Mucosa of stomach (tissue), 1 donor: ENCODE data around the gene ZNF70.

ENCODE experiments used
- H3K27me3 ChIP-seq: one replicate; pipeline ENCODE4 v1.7.0; 2013; ENCODE audit warnings: mild to moderate bottlenecking, low read length; ENCODE audit not compliant: control insufficient read depth, insufficient read depth
- H3K36me3 ChIP-seq: one replicate; pipeline ENCODE4 v1.7.0; 2013; ENCODE audit warnings: low read length; ENCODE audit not compliant: control insufficient read depth, insufficient read depth
- H3K4me1 ChIP-seq: one replicate; pipeline ENCODE4 v1.7.0; 2013; ENCODE audit warnings: mild to moderate bottlenecking, low read length; ENCODE audit not compliant: control insufficient read depth, insufficient read depth
- H3K4me3 ChIP-seq: one replicate; pipeline ENCODE4 v1.7.0; 2013; ENCODE audit warnings: low read length
- H3K9ac ChIP-seq: one replicate; pipeline ENCODE4 v1.7.0; 2013; ENCODE audit warnings: mild to moderate bottlenecking, low read length, moderate library complexity
- H3K9me3 ChIP-seq: one replicate; pipeline ENCODE4 v1.7.0; 2013; ENCODE audit warnings: mild to moderate bottlenecking, low read length, moderate library complexity; ENCODE audit not compliant: control insufficient read depth
- donor health status: Pancreatic carcinoma.

Gene ZNF70

GRCh38 chr22:23750714-23751440 is at the start of gene ZNF70:
TSS of gene ZNF70 (minus strand) at chr22:23751112. CDS start at chr22:23745140, 5,972 bp downstream.
- Histone ChIP-seq H3K4me1 (peaks cover 24% of the 10 kb centered on the region), H3K9ac (peak within 1 kb of the TSS; percentile 94), H3K9me3 (no peaks in the 10 kb centered on the region), H3K27me3 (no peaks in the 10 kb centered on the region), H3K36me3 (no peaks in the 10 kb centered on the region), H3K4me3 (peak within 1 kb of the TSS; percentile 66)

DNA sequence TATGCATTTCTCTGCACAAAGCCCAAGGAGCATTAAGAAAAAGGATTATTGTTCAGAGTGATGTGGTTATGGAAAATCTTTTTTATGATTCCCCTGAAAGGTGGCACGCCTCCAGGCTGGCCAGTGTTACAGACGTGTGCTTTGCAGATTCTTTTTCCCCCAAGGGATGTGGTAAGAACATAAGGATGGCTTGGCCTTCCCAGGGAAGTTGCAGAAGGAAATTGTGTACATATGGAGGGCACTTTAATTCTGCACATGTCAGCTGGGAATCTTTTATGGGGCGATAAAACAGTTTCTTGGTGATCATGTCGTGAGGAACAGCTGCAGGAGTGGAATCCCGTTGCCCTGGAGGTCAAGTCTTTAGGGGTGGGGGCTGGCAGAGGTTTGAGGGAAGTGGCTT is 45.5 kb upstream of the ZNF70 start:
- Histone ChIP-seq H3K27me3 (no peaks in the 10 kb centered on the region), H3K4me1 (no peaks in the 10 kb centered on the region), H3K9ac (no peak overlapping the region), H3K4me3 (no peak overlapping the region), H3K36me3 (peaks cover 5% of the 10 kb centered on the region), H3K9me3 (no peaks in the 10 kb centered on the region)

- H3K4me1 ChIP-seq: peaks cover 4% of the 10 kb centered on the region
- H3K9ac ChIP-seq: no peak overlapping the region
- no peaks in the 10 kb centered on the region for H3K27me3 ChIP-seq
- peaks cover 5% of the 10 kb centered on the region for H3K36me3 ChIP-seq
- H3K4me3 ChIP-seq: no peak overlapping the region
- no peaks in the 10 kb centered on the region for H3K9me3 ChIP-seq
Measured at GRCh38 chr22:23793326-23793725, 42.4 kb upstream of the ZNF70 start.

GRCh38 chr22:23791738-23792645 is 41.1 kb upstream of the ZNF70 start:
- Histone ChIP-seq H3K4me3 (no peak overlapping the region), H3K36me3 (no peaks in the 10 kb centered on the region), H3K27me3 (no peaks in the 10 kb centered on the region), H3K4me1 (peaks cover 10% of the 10 kb centered on the region), H3K9me3 (no peaks in the 10 kb centered on the region), H3K9ac (no peak overlapping the region)

DNA sequence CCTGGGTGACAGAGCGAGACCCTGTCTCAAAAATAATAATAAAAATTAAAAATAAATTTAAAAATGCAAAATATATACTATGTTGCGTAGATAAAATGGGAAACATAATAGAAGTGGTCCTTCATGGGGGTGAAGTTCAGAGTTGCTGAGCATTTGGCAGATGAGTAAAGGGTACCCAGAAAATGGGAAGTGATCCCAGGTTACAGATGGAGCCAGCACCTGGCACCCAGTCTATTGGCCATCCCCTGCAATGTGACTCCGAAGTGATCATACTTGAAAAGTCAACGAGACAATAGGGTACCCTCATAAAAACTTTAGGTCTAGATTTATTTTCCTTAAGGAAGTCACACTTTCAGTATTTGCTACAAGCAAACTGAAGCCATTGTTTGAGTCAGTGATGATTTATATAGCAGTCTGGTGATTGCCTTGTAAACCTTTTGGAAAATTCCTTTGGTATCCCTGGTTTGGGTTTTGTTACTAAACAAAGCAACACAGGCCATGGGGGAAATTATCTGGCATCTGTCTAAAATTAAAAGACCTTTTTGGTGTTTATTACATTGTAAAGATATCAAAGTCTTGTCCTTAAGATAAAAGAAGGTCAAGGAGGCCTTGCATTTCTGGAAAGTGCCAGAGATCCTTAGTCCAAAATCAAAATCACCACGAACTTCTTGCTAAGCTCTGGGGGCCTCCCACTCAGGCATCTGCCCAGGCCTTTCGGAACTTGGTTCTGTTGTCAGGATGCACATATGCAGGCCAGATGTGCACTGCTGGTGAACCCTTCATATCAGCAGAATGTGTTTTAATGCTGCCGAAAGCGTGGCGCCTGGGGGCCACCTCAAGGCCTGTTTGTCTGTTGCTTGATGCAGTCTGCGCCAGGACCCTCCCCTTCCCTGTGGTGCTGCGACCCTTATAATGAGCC is 40.2 kb upstream of the ZNF70 start:
- Histone ChIP-seq H3K4me1 (peaks cover 16% of the 10 kb centered on the region), H3K9ac (no peak overlapping the region), H3K4me3 (no peak overlapping the region), H3K36me3 (no peaks in the 10 kb centered on the region), H3K9me3 (no peaks in the 10 kb centered on the region), H3K27me3 (no peaks in the 10 kb centered on the region)

- no peak overlapping the region for H3K4me3 ChIP-seq
- H3K9ac ChIP-seq: no peak overlapping the region
- no peaks in the 10 kb centered on the region for H3K9me3 ChIP-seq
- H3K4me1 ChIP-seq: peaks cover 17% of the 10 kb centered on the region
- H3K27me3 ChIP-seq: no peaks in the 10 kb centered on the region
- H3K36me3 ChIP-seq: no peaks in the 10 kb centered on the region
Measured at GRCh38 chr22:23789638-23790037, 38.7 kb upstream of the ZNF70 start.

DNA sequence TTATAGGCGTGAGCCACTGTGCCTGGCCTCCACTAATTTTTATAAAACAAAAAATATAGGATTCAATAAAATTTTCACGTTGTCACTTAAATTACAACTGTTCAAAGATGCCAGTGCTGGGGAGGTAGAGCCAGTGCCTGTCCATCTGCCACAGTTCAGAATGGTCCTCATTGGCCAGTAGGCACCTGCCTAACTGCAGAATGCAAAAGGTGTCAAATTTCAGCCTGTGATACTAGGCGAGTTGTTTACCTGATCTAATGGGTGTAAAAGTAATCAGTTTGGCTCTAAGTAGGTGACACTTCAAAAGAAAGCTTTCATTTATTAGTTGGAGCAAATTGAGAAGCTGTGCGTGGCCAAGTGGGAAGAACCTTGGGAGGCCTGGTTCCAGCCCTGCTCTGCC is 38.2 kb upstream of the ZNF70 start:
- Histone ChIP-seq H3K9ac (no peak overlapping the region), H3K9me3 (no peaks in the 10 kb centered on the region), H3K36me3 (no peaks in the 10 kb centered on the region), H3K27me3 (no peaks in the 10 kb centered on the region), H3K4me3 (no peak overlapping the region), H3K4me1 (peaks cover 22% of the 10 kb centered on the region)

- Histone ChIP-seq H3K9me3 (no peaks in the 10 kb centered on the region), H3K4me1 (peaks cover 31% of the 10 kb centered on the region), H3K27me3 (no peaks in the 10 kb centered on the region), H3K4me3 (peak overlapping the region; percentile 85), H3K9ac (peak overlapping the region; percentile 96), H3K36me3 (no peaks in the 10 kb centered on the region)
Measured at GRCh38 chr22:23787910-23788309, 37.0 kb upstream of the ZNF70 start.

DNA sequence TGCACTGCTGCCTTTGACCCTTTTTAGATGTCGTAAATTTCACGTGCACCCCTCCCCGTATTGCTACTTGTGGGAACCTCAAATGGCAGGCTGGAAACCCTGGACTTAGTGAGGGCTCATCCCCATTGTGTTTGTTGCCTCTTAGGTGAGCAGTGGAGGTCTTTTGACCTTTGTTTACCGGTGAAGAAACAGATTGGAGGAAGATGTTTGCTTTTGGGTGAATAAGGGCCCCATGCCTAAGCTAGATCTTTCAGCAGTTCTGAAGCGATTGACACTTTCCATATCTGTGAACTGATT is 36.6 kb upstream of the ZNF70 start:
- Histone ChIP-seq H3K27me3 (no peaks in the 10 kb centered on the region), H3K9me3 (no peaks in the 10 kb centered on the region), H3K9ac (peak overlapping the region; percentile 96), H3K4me1 (peaks cover 31% of the 10 kb centered on the region), H3K4me3 (peak overlapping the region; percentile 85), H3K36me3 (no peaks in the 10 kb centered on the region)

GRCh38 chr22:23786752-23787599 is 36.1 kb upstream of the ZNF70 start, which contains the start of gene SMARCB1:
TSS of gene SMARCB1 (plus strand) at chr22:23786966. CDS start at chr22:23787170, 204 bp downstream.
- H3K4me3 ChIP-seq: peak within 1 kb of the TSS; percentile 85
- H3K36me3 ChIP-seq: no peaks in the 10 kb centered on the region
- no peaks in the 10 kb centered on the region for H3K9me3 ChIP-seq
- H3K4me1 ChIP-seq: peaks cover 31% of the 10 kb centered on the region
- peak within 1 kb of the TSS; percentile 96 for H3K9ac ChIP-seq
- no peaks in the 10 kb centered on the region for H3K27me3 ChIP-seq

DNA sequence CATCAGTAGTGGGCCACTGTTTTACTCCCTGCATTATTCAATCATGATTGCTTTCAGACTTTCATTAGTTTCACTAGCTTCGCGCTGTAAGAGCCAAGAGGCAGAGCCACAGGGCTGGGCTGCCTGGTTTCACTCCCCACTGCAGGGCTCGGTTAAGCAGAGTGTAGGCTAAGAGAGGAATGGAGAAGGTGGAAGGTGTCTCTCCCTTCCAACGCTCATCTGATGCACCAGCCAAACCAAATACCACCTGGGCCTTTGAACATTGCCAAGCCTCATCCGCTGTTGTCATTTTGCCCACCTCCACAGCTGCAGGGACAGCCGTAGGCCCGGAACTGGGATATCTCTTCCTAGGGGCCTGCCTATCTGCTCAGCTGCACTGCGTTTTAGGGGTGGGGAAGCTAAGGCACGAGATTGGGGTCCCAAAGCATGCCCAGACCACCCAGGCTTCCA is 35.4 kb upstream of the ZNF70 start:
- H3K9ac ChIP-seq: peak overlapping the region; percentile 96
- no peak overlapping the region for H3K4me3 ChIP-seq
- no peaks in the 10 kb centered on the region for H3K36me3 ChIP-seq
- no peaks in the 10 kb centered on the region for H3K9me3 ChIP-seq
- peaks cover 31% of the 10 kb centered on the region for H3K4me1 ChIP-seq
- no peaks in the 10 kb centered on the region for H3K27me3 ChIP-seq
